ENCODE data around the gene HTRA2.
A peak's percentile ranks its signal among the peaks of the same experiment; 100 is the strongest.
"Not testable (repeated sequence)": the region's sequence is repeated elsewhere in the genome, so short reads cannot be mapped to it uniquely, and the experiment has no call there.

The HTRA2 gene

DNA sequence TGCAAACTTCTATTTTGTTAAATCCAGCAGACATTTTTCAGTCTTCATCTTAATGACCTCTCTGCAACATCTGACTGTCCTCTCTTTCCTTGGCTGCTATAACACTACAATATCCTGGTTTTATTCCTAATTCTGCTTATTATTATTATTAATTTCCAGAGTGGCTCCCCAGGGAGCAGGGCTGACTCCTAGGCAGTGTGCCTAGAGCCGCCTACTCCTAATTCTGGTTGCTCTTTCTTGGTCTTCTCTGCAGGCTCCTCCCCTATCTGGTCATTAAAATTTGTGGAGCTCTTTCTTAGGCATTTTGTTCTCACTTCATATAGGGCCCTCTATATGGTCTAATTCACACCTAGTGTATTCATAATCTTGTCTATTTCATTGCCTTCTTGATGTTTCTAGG lies 13.2 kb downstream of the HTRA2 start:
- DNase-seq (ENCODE audit: low read depth), result no peak

DNA sequence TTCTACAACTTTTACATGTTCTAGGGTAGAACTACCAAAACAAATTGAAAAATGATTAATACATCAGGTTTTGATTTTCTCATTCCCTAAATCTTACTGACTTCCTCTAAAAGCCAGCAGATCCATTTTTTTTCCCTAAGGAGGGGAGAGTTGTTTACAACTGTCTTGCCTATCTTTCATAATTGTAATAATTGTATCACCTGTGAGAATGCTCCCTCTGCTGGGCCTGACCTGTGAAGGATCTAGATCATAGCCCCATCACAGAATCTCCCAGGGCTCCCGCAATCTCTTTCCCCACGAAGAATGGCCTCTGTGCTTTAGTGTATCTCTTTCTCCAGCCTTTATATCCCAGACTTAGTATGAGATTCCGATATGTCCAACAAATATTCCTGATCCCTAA lies 14.9 kb downstream of the HTRA2 start:
- DNase-seq (ENCODE audit: low read depth), result no peak

DNA sequence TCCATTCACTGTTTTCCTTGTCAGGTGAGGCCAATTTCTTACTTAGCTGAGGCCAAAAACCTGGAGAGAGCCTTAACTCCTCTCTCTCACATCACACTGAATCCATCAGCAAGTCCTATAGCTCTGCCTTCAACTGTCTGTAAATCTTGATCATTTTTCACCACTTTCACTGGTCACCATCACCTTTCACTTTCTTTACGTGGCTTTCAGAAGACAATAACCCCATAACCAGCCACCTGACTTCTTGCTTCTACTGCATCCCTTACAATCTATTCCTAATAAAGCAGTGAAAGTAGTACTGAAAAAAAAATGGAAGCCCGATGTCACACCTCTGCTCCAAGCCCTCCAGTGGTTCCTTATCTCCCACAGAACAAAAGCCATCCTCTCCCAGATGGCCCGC lies 16.3 kb downstream of the HTRA2 start:
- no peak for DNase-seq (ENCODE audit: low read depth)

DNA sequence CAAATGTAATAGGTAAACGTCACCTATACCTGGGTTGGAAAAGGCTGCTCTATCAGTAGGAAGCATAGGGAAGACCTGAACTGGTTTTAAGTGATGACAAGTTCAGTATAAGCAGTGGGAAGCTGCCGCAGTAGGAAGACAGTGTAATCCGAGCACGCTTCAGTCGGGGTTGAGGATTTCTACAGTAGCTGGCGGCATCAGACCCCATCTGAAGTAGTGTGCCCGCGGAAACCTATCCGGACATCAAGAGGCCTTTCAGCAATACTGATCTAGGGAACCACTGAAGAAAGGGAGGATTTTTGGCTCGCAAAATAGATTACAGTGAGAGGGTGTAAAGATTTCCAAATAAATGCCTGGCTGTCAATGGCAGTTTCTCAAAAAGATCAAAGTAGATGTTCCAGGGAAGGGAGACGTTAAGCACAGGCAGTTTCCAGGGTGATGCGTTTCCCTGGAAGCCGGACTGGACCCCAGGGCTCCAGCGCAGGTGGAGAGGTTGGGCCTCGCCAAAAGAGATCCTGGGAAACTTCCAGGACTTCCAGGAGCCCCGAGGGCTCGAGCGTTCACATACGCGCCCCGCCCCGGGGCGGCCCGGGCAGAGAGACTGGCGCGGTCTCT lies 18.7 kb downstream of the HTRA2 start:
- no peak for DNase-seq (ENCODE audit: low read depth)

DNA sequence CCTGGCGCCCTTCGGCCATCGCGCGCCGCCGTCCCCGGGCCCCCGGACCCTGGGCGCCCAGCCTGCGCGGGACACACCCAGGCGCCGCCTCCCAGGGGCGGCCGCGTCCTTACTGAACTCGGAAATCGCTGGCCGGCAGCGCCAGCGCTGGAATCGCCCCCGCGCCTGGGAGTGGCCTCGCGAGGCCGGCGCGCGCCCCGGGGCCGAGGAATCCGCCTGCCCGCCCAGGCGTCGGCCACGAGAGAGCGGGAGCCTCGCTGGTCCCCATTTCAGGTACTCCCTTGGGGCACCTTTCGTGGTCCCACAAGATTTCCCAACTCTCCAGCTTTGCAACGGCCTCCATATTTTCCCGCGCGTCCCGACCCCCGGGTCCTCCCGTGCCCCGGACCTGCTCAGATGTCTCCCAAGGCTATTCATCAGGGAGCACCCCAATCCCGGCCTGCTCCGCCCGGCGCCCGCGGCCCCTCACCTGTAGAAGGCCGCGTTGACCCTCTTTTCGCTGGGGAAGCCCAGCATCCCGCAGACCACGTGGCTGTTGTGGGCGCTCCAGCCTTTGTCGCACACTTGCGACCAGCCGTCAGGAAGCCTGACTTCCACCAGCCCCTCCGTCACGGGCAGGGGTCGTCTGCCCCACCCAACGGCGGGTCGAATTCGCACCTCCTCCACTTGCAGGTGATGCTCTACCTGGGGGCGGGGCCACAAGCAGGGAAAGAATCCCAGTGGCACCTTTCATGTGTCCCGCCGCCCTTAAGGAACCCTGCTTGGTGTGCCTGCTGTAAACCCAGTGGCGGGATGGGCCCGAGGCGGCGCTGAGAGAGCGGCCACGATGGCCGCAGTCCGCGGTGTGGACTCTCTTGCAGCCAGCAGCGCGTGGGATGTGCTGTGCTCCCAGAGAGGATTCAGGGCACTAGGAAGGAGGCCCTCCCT lies 19.4 kb downstream of the HTRA2 start:
- no peak for DNase-seq (ENCODE audit: low read depth)

DNA sequence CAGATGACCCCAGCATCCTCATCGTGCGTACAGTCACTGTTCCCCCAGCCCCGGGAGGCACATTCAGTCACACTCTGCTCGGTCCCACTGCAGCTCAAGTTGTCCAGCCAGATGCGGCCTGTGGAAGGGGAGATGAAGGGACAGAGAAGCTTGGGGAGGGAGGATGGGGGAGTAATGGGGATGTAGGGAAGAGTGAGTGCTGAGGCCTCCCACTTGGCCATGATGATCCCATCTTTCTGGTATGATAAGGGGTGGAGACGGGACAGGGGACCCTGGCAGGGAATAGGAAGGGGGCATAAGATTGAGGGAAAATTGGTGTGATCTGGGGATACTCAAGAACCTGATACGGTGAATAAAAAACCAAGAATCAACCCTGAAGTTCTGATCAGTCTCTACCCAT lies 20.5 kb downstream of the HTRA2 start:
- DNase-seq (ENCODE audit: low read depth), result no peak

DNA sequence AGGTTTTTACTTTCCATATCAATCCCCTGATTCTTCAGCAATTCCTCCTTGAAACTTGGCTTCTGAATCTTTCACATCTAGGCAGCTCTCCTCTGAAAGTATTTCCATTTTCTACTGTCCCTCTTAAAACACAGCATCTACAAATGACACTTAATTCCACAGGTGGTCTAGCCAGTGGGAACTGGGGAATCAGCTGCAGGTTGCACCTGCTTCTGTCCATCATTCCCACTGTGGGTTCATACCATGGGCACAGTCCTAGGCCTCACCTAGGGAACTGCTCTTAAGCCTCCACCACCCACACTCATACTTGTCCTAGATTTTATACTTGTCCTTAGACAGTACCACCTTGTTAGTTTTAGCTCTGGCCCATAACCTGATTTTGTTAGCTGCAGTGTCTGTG lies 21.8 kb downstream of the HTRA2 start:
- DNase-seq (ENCODE audit: low read depth), result no peak

DNA sequence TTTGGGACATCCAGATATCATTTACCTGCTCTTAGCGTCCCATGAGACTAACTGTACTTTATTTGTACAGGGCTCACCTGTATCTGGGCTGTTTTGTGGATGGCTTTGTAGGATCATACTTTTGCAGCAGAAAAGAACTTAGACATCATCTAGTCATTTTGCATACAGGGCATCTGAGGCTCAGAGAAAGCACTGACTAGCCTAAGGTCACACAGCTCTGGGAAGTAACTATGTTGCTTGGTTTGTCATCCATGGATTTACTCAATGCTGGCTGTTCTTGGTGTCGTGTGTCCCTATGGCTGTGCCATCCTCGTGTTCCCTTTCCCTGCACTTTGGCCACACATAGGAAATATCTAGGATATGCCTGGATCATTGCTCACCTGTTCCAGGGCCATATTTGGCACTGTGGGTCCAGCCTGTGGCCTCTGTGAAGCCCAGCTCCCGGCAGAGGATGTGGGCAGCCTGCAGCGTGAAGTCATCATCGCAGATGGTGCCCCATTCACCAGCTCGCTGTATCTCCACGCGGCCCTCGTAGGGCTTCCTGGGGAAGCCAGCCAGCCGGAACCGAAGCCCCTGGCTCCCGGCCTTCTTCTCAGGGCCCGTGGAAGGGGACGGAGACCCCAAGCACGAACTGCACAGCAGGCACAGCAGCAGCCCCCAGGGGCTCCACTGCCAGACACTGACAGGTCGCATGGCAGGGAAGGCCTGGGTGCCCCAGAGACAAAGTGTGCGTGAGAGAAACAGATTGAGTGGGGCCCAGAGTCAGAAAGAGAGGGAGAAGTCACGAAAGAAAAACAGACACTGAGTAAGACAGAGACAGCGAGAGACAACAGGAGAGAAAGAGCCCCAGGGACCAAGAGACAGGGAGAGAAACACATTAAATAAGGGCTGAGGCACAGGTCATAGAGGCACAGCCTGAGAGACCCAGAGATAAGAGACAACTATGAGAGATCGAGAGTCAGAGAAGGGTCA lies 22.5 kb downstream of the HTRA2 start:
- DNase-seq (ENCODE audit: low read depth), result no peak

DNA sequence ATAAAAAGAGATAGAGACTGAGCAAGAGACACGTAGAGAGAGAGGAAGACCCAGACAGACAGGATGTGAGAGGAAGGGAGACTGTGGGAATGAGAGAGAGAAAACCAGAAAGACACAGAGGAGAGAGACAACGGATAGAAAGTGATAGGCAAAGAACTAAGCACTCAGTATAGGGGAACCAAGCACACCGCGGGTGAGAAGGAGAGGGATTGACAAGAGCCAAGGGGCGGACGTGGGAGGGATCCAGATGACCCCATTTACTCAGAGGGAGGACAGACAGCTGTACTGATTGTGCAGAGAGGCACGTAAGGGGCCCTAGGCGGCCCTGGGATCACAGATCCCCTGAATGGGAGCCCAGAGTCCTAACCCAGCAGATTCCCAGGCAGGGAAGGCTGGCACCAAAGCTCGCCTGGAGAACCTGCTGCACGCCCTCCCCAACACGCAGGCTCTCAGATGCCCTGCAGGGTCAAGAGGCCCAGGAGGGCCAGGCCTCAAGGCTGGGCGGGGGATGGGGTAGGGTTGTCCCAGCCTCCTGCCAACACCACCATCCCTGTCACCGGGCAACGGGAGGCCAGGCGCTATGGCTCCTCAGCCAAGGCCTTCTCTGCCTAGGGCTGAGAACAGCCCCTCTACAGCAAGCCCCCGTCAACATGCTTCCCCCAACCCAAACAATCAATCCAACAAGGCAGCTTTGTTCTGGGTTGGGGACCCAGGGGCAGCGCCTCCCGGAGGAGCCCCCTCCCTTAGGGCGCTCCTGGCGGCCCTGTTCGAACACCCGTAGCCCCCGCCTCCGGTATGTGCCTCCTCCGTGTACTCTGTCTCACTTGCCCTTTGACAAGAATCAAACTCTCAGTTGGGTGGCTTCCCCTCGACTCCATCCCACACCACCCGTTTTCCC lies 23.4 kb downstream of the HTRA2 start:
- no peak for DNase-seq (ENCODE audit: low read depth)

DNA sequence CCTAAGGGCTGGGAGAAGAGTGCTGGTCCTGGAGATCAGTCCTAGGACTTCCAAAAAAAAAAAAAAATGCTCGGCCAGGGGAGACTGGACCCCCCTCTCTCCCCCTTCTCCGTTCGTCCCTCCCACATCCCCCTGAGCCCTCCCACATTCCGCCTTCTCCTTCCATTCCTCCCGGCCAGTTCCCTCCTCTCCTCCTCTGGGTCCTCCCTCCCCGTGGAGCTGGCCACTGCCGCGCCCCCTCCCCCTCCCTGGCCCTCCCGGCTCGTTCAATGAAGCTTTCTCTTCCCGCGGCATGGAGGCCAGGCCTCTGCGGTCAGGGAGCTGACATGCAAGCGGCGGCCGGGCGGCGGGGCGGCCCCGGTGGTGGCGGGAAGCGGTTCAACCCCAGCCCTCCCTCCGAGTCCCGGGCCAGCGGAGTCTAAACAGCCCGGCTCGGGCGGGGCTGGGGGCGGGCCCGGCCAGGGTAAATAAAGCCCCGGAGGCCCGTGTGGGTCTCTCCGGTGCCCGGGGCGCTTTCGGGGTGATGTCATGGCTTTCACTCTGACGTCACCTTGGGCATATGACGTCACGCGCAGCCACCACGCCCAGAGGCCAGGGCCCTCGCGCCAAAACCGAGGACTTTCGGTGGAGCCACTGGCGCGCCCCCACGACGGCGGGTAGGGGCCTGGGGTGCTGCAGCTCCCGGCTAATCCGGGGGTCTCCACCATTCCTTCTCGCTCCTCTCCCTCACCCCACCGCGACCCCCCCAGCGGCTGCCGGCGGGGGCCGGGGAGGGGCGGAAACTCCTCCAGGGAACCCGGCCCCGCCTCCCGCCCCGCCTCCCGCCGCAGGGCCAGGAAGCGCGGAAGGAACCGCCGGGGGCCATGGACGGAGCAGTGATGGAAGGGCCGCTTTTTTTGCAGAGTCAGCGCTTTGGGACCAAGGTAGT lies 24.4 kb downstream of the HTRA2 start, which contains the start of the genes DOK1 and LOXL3:
DOK1 (plus strand) TSS at position 829 of the 928 bp plus-strand sequence; CDS start at position 864, 35 bp downstream.
LOXL3 (minus strand) TSS at position 51 of the 928 bp plus-strand sequence. CDS start 1,308 bp downstream, outside the sequence.
- peak; percentile 58 for DNase-seq (ENCODE audit: low read depth)

DNA sequence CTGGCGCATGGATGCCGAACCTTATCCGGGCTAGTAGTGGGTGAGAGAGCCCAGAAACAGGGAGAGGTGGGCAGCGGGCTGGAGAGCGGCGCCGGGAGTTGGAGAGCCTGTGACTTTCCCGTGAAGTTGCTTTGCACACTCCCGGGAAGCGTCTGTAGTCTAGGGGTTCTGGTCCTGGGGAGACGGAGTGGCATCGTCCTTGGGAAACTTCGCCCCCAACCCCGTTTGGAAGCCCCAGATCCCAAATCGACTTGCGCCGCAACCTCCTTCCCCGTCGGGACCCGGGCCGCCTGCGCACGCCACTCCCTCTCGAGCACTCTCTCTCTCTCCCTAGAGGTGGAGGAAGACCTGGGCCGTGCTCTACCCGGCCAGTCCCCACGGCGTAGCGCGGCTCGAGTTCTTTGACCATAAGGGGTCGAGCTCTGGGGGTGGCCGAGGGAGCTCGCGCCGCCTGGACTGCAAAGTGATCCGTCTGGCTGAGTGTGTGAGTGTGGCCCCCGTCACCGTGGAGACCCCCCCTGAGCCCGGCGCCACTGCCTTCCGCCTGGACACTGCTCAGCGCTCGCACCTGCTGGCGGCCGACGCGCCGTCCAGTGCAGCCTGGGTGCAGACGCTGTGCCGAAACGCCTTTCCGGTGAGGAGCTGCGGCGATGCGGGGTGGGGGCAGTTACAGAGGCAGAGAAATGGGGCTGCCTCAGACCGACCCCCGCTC lies 25.2 kb downstream of the HTRA2 start:
- no peak for DNase-seq (ENCODE audit: low read depth)

DNA sequence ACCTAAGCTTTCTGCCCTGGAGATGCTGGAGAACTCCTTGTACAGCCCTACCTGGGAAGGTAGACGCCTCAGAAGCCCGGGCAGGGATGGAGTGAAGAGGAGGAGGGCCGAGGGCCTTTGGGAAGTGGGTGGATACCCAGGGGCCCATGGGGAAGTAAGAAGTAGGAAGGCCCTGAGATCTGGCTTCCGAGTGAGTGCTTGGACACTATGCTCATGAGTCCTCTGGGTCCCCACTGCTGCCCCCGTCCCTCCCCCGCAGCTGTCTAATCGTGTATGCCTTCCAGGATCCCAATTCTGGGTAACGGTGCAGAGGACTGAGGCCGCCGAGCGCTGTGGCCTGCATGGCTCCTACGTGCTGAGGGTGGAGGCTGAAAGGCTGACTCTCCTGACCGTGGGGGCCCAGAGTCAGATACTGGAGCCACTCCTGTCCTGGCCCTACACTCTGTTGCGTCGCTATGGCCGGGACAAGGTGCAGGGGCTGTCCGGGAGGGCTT lies 25.9 kb downstream of the HTRA2 start:
- no peak for DNase-seq (ENCODE audit: low read depth)

DNA sequence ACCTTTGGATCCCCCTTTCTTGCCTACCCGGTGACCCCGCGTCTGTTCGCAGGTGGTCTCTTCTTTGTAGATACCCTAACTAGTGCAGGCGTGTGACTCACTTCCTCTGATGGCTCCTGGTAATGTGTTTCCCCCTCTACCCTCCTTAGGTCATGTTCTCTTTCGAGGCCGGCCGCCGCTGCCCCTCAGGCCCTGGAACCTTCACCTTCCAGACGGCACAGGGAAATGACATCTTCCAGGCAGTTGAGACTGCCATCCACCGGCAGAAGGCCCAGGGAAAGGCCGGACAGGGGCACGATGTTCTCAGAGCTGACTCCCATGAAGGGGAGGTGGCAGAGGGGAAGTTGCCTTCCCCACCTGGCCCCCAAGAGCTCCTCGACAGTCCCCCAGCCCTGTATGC lies 26.4 kb downstream of the HTRA2 start:
- no peak for DNase-seq (ENCODE audit: low read depth)

DNA sequence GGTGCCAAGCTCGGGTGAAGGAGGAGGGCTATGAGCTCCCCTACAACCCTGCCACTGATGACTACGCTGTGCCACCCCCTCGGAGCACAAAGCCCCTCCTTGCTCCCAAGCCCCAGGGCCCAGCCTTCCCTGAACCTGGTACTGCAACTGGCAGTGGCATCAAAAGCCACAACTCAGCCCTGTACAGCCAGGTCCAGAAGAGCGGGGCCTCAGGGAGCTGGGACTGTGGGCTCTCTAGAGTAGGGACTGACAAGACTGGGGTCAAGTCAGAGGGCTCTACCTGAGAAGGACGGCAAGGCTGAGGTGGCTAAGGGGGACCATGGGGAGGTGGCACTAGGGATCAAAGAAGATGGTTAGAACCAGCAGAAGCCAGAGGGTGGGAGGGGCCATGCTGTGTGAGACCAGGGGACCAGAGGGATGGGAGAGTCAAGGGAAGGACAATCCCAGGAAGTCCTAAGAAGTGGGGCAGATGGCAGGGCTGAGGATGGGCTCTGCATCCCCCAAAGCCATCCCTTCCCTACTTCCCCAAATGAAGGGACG lies 27.2 kb downstream of the HTRA2 start:
- no peak for DNase-seq (ENCODE audit: low read depth)

DNA sequence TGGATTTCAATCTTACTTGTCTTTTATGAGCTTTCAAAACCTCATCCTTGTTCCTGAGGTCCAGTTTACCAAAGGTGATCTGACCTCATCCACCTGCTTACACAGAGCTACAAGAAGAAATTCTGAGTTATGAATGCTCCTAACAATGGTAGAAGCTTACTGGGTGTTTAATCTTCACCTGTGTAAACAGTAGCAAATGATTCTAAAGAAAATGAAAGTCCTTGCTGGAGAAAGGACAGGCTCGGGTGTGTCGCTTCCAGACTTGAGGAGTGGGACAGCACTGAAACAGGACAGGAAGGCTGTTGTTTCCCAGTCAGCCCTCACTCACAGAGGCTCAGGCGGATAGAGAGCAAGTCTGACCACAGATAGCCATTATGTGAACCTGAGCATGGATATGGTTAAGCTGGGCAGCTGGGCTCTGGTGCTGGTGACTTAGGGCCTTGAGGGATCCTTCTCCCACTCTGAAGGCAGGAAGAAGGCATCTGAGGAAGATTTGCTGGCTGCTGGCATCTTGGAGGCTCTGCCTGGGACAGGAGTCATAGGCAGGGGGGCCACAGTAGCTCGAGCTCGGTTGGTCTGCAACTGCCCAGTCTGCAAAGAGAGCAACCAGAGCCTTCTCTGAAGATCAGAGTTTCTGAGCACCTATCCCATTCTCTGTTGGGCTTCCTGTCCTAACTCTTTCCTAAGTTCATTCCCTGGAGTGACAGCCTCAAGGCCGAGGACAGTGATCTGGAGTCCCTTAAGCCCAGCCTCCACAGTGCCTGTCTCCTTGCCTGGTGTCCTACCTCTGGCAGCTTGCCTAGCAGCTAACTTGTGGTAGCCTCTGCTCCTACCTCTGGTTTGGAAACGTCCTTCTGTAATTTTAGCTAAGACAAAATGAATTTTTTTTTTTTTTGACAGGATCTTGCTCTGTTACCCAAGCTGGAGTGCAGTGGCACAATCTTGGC lies 28.8 kb downstream of the HTRA2 start:
- no peak for DNase-seq (ENCODE audit: low read depth)

DNA sequence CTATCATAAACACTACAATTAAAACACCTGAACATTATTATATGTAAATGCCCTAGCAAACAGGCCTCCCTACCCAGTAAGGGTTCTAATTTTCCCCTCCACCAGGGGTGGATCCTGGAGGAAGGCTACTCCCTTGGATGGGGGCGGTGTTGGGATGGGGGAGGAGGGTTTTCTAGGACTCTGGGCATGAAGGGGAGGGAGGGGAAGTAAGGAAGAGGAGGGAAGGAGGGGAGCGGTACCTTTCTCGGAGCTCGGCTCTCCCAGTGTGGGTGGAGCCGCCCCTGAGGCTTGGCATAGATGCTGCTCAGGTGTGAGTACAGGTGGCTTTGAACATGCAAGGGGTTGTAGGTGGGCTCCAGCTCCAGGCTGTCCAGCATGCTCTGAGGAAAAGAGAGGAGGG lies 30.2 kb downstream of the HTRA2 start:
- no peak for DNase-seq (ENCODE audit: low read depth)

DNA sequence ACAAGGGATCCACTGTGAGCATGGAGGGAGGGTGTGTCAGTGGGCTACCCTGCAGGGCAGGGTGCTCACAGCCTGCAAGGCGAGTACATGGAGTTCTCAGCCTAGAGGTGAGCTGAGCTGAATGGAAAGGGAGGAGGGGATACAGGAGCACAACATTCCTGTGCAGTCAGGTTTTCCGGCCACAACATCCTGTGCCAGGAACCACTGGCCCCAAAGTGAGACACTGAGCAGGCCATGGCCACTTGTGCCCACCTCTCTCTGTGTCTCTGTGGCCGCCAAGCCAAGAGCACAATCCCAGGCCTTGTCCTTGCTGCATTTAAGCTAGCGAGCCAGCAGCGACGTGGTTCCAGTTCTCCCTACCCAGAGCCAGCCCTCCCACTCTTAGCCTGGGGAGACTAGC lies 30.9 kb downstream of the HTRA2 start:
- no peak for DNase-seq (ENCODE audit: low read depth)

DNA sequence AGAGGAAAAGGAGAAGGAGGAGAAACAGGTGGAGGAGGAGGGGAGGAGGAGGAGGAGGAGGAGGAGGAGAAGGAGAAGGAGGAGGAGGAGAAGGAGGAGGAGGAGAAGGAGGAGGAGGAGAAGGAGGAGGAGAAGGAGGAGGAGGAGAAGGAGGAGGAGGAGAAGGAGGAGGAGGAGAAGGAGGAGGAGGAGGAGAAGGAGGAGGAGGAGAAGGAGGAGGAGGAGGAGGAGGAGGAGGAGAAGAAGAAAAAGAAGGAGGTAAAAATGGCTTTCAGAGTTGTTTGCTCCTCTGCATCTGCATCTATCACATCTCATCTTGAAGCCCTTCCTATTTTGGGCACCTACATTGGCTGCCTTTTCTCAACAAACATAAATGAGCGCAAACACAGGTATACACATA lies 31.3 kb downstream of the HTRA2 start:
- not testable (repeated sequence) for DNase-seq (ENCODE audit: low read depth)

Measured in stimulated activated CD8-positive, alpha-beta memory T cell treated with anti-CD3 and anti-CD28 coated beads, Interleukin-15, amount 100 ng/mL, for 1 hour (primary cell).